ENCODE measurements around the gene SLC1A7. TPM values are rescaled to one million over a fixed set of nuclear protein-coding genes. Genes with fewer than 3 reads are reported as not detected.

The SLC1A7 gene
- total and polyA plus RNA-seq, 2 of the 13 experiments (the other 11 are each of a cell fraction or from before 2014, with no cell fraction given): 0.04 to 2.0 TPM

GRCh38 chr1:53145942-53146708 lies 3.7 kb upstream of the SLC1A7 start (continued):
- TF ChIP-seq THRA (CRISPR knock-in tag; IDR thresholded peaks at IDR 0.05; ENCODE audit: borderline replicate concordance) (peak; percentile 20; the same call in 1 of the 2 replicates), MIXL1 (CRISPR knock-in tag; IDR thresholded peaks at IDR 0.05) (peak; percentile 95), FOXC1 (CRISPR knock-in tag; IDR thresholded peaks at IDR 0.05; ENCODE audit: borderline replicate concordance) (peak; percentile 71), ZC3H4 (CRISPR knock-in tag; IDR thresholded peaks at IDR 0.05; ENCODE audit: borderline replicate concordance) (no peak), ZNF160 (CRISPR knock-in tag; IDR thresholded peaks at IDR 0.05) (0 out of 2 replicates have a peak, but pooled peaks have one; percentile 62), ZNF768 (CRISPR knock-in tag; IDR thresholded peaks at IDR 0.05) (peak; percentile 43; the same call in 1 of the 2 replicates), HIVEP1 (CRISPR knock-in tag; IDR thresholded peaks at IDR 0.05) (peak; percentile 82), CREM (IDR thresholded peaks at IDR 0.05) (peak; percentile 49; the same call in 1 of the 2 replicates), CREM (CRISPR knock-in tag; IDR thresholded peaks at IDR 0.05) (no peak), MAFK (conservative IDR thresholded peaks at IDR 0.05 in 1 of 2, IDR thresholded peaks at IDR 0.05 in 1 of 2; ENCODE audit: low read length in 2 of 2) (peak in 1 of 2 experiments; percentile 45; a peak in 1 of 4 replicates), ZNF580 (CRISPR knock-in tag; IDR thresholded peaks at IDR 0.05; ENCODE audit: borderline replicate concordance, low read depth) (peak; percentile 89; the same call in 1 of the 2 replicates), NR2F1 (CRISPR knock-in tag; IDR thresholded peaks at IDR 0.05) (no peak; a peak in 1 of 4 replicates), ZSCAN5A (CRISPR knock-in tag; IDR thresholded peaks at IDR 0.05; ENCODE audit: borderline replicate concordance) (0 out of 2 replicates have a peak, but pooled peaks have one; percentile 27), RAD51 (IDR thresholded peaks at IDR 0.05; ENCODE audit: borderline replicate concordance) (no peak), RARA (CRISPR knock-in tag; IDR thresholded peaks at IDR 0.05) (peak; percentile 73), CBX5 (CRISPR knock-in tag; IDR thresholded peaks at IDR 0.05; ENCODE audit: borderline replicate concordance) (peak; percentile 25; the same call in 1 of the 2 replicates), EED (CRISPR knock-in tag; IDR thresholded peaks at IDR 0.05) (0 out of 2 replicates have a peak, but pooled peaks have one; percentile 36), ARNTL (CRISPR knock-in tag; IDR thresholded peaks at IDR 0.05) (peak; percentile 83), MYPOP (CRISPR knock-in tag; IDR thresholded peaks at IDR 0.05) (peak; percentile 81; the same call in 1 of the 2 replicates), ZBTB8A (CRISPR knock-in tag; IDR thresholded peaks at IDR 0.05; ENCODE audit: borderline replicate concordance, low read depth) (0 out of 2 replicates have a peak, but pooled peaks have one; percentile 25), ZNF607 (CRISPR knock-in tag; IDR thresholded peaks at IDR 0.05; ENCODE audit: borderline replicate concordance) (peak; percentile 55; the same call in 1 of the 2 replicates)
- TF ChIP-seq, protein P1, sequence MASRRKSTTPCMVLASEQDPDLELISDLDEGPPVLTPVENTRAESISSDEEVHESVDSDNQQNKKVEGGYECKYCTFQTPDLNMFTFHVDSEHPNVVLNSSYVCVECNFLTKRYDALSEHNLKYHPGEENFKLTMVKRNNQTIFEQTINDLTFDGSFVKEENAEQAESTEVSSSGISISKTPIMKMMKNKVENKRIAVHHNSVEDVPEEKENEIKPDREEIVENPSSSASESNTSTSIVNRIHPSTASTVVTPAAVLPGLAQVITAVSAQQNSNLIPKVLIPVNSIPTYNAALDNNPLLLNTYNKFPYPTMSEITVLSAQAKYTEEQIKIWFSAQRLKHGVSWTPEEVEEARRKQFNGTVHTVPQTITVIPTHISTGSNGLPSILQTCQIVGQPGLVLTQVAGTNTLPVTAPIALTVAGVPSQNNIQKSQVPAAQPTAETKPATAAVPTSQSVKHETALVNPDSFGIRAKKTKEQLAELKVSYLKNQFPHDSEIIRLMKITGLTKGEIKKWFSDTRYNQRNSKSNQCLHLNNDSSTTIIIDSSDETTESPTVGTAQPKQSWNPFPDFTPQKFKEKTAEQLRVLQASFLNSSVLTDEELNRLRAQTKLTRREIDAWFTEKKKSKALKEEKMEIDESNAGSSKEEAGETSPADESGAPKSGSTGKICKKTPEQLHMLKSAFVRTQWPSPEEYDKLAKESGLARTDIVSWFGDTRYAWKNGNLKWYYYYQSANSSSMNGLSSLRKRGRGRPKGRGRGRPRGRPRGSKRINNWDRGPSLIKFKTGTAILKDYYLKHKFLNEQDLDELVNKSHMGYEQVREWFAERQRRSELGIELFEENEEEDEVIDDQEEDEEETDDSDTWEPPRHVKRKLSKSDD (CRISPR knock-in tag; IDR thresholded peaks at IDR 0.05; ENCODE audit: low read depth): peak; percentile 52; the same call in 1 of the 2 replicates

Data from HepG2 (cell line).